Measurements from ENCODE around the gene SLC16A5.

GRCh38 chr17:75151930-75152329, 64.2 kb downstream of the SLC16A5 start:
- TF ChIP-seq SP1 (IDR thresholded peaks at IDR 0.05; ENCODE audit: low read depth, low read length) (no peak), RCOR1 (conservative IDR thresholded peaks at IDR 0.05; ENCODE audit: low read depth, low read length) (no peak), FOXM1 (IDR thresholded peaks at IDR 0.05; ENCODE audit: low read depth, low read length) (no peak), ZZZ3 (IDR thresholded peaks at IDR 0.05; ENCODE audit: control insufficient read depth, insufficient read length, low read depth) (no peak), BACH1 (IDR thresholded peaks at IDR 0.05; ENCODE audit: borderline replicate concordance) (no peak), BCL11A (IDR thresholded peaks at IDR 0.05; ENCODE audit: low read depth, low read length) (no peak), ZSCAN29 (IDR thresholded peaks at IDR 0.05) (no peak), RBBP5 (conservative IDR thresholded peaks at IDR 0.05) (no peak), CTCF (IDR thresholded peaks at IDR 0.05 in 2 of 3, conservative IDR thresholded peaks at IDR 0.05 in 1 of 3; ENCODE audit: control insufficient read depth in 2 of 3, extremely low read depth in 1 of 3, insufficient read depth in 1 of 3, low read depth in 3 of 3, low read length in 3 of 3) (no peak), CBX5 (IDR thresholded peaks at IDR 0.05; ENCODE audit: low read depth) (no peak)
